K562 (cell line): Measurements from ENCODE around the gene TSC22D1. TPM values are rescaled to one million over a fixed set of nuclear protein-coding genes. Genes with fewer than 3 reads are reported as not detected.

Experiments
- ATAC-seq: fragments of 200-7000 bp; cut with Tn5 transposase; 3 replicates; pipeline ENCODE4 v1.9.1; 2020; ENCODE audit warnings: moderate library complexity
- BruUV-seq: library from RNA; stranded (reverse); fragments of 400-500 nt; replicated peaks from 2 replicates; lab custom pipeline; 2021; lab: Mats Ljungman, UMichigan
- CTCF ChIA-PET: fragments of 300-600 bp; formaldehyde crosslinking; extraction: SDS; loops from one replicate; lab custom pipeline; 2021; ENCODE audit warnings: low intra/inter-chr PET ratio; lab: Yijun Ruan, JAX
- POLR2A ChIA-PET: fragments of 300-600, 350-650 bp; sonication (Branson Sonifier 250); formaldehyde crosslinking; extraction: SDS; loops from one replicate; lab custom pipeline; 2021; ENCODE audit warnings: antibody characterized with exemption, inconsistent platforms; lab: Yijun Ruan, JAX
- DNase-seq, 4 experiments: peaks; one replicate each; pipeline versions ENCODE4 v3.0.0 to v3.0.0-alpha.2; 2011 to 2018; ENCODE audit warnings: low spot score in 3 of 4, mixed read lengths in 3 of 4; ENCODE audit errors: extremely low read depth in 1 of 4
- FAIRE-seq: peaks from 2 replicates; lab custom pipeline; 2011; peaks lifted over from hg19 to GRCh38; lab: Jason Lieb, UNC
- H2AFZ ChIP-seq: 2 replicates; pipeline ENCODE4 v1.6.0; 2011; ENCODE audit warnings: low read depth, low read length, control low read depth, inconsistent platforms
- H3K27ac ChIP-seq: fragments of 200-600 bp; 3 replicates; pipeline ENCODE4 v1.8.0; 2011; ENCODE audit warnings: low read depth, mild to moderate bottlenecking, control low read depth, inconsistent platforms, low read length, moderate library complexity, mixed read lengths; ENCODE audit errors: extremely low read depth
- H3K27me3 ChIP-seq, 2 experiments: fragments of 300-600 bp in 1 of 2; 2 replicates in 1 of 2; 3 replicates in 1 of 2; pipeline versions ENCODE4 v1.6.0 to v1.8.0; 2011; ENCODE audit warnings: inconsistent platforms in 2 of 2, low read length in 2 of 2, mild to moderate bottlenecking in 1 of 2, mixed read lengths in 1 of 2, moderate library complexity in 1 of 2; ENCODE audit not compliant: control insufficient read depth in 2 of 2, insufficient read depth in 2 of 2
- H3K36me3 ChIP-seq: fragments of 300-600 bp; 3 replicates; pipeline ENCODE4 v1.8.0; 2011; ENCODE audit warnings: mild to moderate bottlenecking, low read length, inconsistent platforms; ENCODE audit not compliant: control insufficient read depth, insufficient read depth
- H3K4me1 ChIP-seq, 2 experiments: fragments of 200-600 bp in 1 of 2; replicated peaks in 1 of 2; 2 replicates in 1 of 2; 3 replicates in 1 of 2; pipeline versions ENCODE4 v1.5.1 to v1.8.0; 2011; ENCODE audit warnings: inconsistent platforms in 2 of 2, low read length in 2 of 2, mild to moderate bottlenecking in 1 of 2, mixed read lengths in 1 of 2, moderate library complexity in 1 of 2; ENCODE audit not compliant: control insufficient read depth in 2 of 2, insufficient read depth in 2 of 2
- H3K4me2 ChIP-seq: 2 replicates; pipeline ENCODE4 v1.6.1; 2011; ENCODE audit warnings: low read length, control low read depth, inconsistent platforms, mixed read lengths; ENCODE audit not compliant: insufficient read depth
- H3K4me3 ChIP-seq: fragments of 200-600 bp; sonication (generic), shearing (Covaris generic); 2 replicates; pipeline ENCODE4 v1.5.1; 2016; ENCODE audit warnings: control low read depth, inconsistent platforms
- H3K79me2 ChIP-seq: fragments of 200-600 bp; 3 replicates; pipeline ENCODE4 v1.8.0; 2011; ENCODE audit warnings: low read length, inconsistent platforms; ENCODE audit not compliant: control insufficient read depth, insufficient read depth
- H3K9ac ChIP-seq, 2 experiments: 2 replicates each; pipeline versions ENCODE4 v1.6.0 to v1.6.1; 2011; ENCODE audit warnings: low read depth in 2 of 2, low read length in 2 of 2, control low read depth in 1 of 2, inconsistent platforms in 1 of 2, mild to moderate bottlenecking in 1 of 2, mixed read lengths in 1 of 2; ENCODE audit not compliant: insufficient read depth in 1 of 2
- H3K9me1 ChIP-seq: one replicate; pipeline ENCODE4 v1.6.0; 2011; ENCODE audit warnings: inconsistent platforms, mild to moderate bottlenecking, low read length, moderate library complexity; ENCODE audit not compliant: control insufficient read depth, insufficient read depth
- H3K9me3 ChIP-seq: replicated peaks from 2 replicates; pipeline ENCODE4 v1.5.1; 2011; ENCODE audit warnings: low read depth, low read length, inconsistent platforms; ENCODE audit not compliant: control insufficient read depth, insufficient read depth
- H4K20me1 ChIP-seq: replicated peaks from 2 replicates; pipeline ENCODE4 v1.6.1; 2011; ENCODE audit warnings: low read length, inconsistent platforms, mixed read lengths; ENCODE audit not compliant: control insufficient read depth, insufficient read depth
- CHD1 ChIP-seq: fragments of 200-600 bp; sonication (generic); IDR thresholded peaks from one replicate; pipeline ENCODE4 v1.6.1; 2012; ENCODE audit warnings: mild to moderate bottlenecking, moderate library complexity, low read length, inconsistent platforms
- DACH1 ChIP-seq: fragments of 450-650 bp; IDR thresholded peaks from 2 replicates; pipeline ENCODE4 v1.6.1; 2018; ENCODE audit not compliant: partially characterized antibody
- DIDO1 ChIP-seq: fragments of 450-650 bp; IDR thresholded peaks from 2 replicates; pipeline ENCODE4 v1.6.1; 2016; ENCODE audit warnings: low read depth, missing biosample characterization, missing genetic modification characterization
- ILK ChIP-seq: fragments of 450-650 bp; IDR thresholded peaks from 2 replicates; pipeline ENCODE4 v1.6.1; 2016; ENCODE audit warnings: missing genetic modification characterization, low read depth, mild to moderate bottlenecking, missing compliant biosample characterization, moderate library complexity, borderline replicate concordance
- KDM2B ChIP-seq: fragments of 250-450 bp; sonication (Bioruptor Pico); IDR thresholded peaks from 2 replicates; pipeline ENCODE4 v1.8.0; 2021; ENCODE audit warnings: mild to moderate bottlenecking, moderate library complexity
- MAZ ChIP-seq, 2 experiments: fragments of 450-650 bp in 1 of 2; sonication (generic) in 1 of 2; formaldehyde crosslinking; IDR thresholded peaks in 1 of 2; conservative IDR thresholded peaks in 1 of 2; 2 replicates each; pipeline versions ENCODE4 v1.4.0 to v1.5.0; 2020; ENCODE audit warnings: mild to moderate bottlenecking in 1 of 2, missing genetic modification reagents in 1 of 2
- MCM3 ChIP-seq: fragments of 450-650 bp; IDR thresholded peaks from 2 replicates; pipeline ENCODE4 v1.6.1; 2016
- POLR2B ChIP-seq: fragments of 450-650 bp; IDR thresholded peaks from 2 replicates; pipeline ENCODE4 v1.6.1; 2018; ENCODE audit warnings: low read depth; ENCODE audit not compliant: partially characterized antibody
- SRSF7 ChIP-seq: fragments of 200-400 bp; formaldehyde crosslinking; optimal IDR thresholded peaks from 2 replicates; pipeline ENCODE3; 2017; ENCODE audit warnings: mild to moderate bottlenecking, low read depth, low read length
- TGIF2 ChIP-seq: sonication (generic); formaldehyde crosslinking; IDR thresholded peaks from 2 replicates; pipeline ENCODE4 v1.8.1; 2022; ENCODE audit warnings: mild to moderate bottlenecking, missing genetic modification reagents, moderate library complexity
- ZNF146 ChIP-seq: IDR thresholded peaks from one replicate; pipeline ENCODE4 v1.6.1; 2018; ENCODE audit warnings: missing compliant biosample characterization; ENCODE audit not compliant: unreplicated experiment
- ZNF24 ChIP-seq: fragments of 450-650 bp; IDR thresholded peaks from 2 replicates; pipeline ENCODE4 v1.6.1; 2016
- ZNF282 ChIP-seq: sonication (generic); formaldehyde crosslinking; IDR thresholded peaks from 2 replicates; pipeline ENCODE4 v1.8.1; 2023; ENCODE audit warnings: missing genetic modification reagents
- WGBS: fragments of 100-300 bp; shearing (Covaris generic); methylation state at CpG from one replicate; pipeline ENCODE4 v1.1.6; 2016; ENCODE audit warnings: low coverage, mixed read lengths; ENCODE audit not compliant: insufficient coverage; ENCODE audit errors: missing lambda C conversion rate; 5-methylcytosine and 5-hydroxymethylcytosine counted together
- in situ Hi-C: fragments of 300-500 bp; cut with MboI; formaldehyde crosslinking; loops from 4 replicates; pipeline ENCODE4 v1.15.0; 2018; ENCODE audit warnings: inconsistent platforms, mixed read lengths
- intact Hi-C: fragments of 100-400 bp; cut with micrococcal nuclease; formaldehyde crosslinking; loops from 2 replicates; pipeline ENCODE4 v1.14.2; 2022
- polyA plus RNA-seq, 8 experiments: library from polyadenylated mRNA; depleted of rRNA in 4 of 8; stranded (reverse) in 5 of 8; unstranded in 3 of 8; fragments of >200 nt; fragmentation: Nextera tagmentation in 2 of 8; fragmentation: Illumina TruSeq in 1 of 8; extraction: Ambion mirVana in 2 of 8; extraction: Trizol in 1 of 8; gene quantifications; 2 replicates each; pipeline versions ENCODE4 v1.2.1 to v1.2.3, GENCODE V29; 2011 to 2014; ENCODE audit warnings: inconsistent platforms in 1 of 8, missing spikeins in 1 of 8
- total RNA-seq, 7 experiments: library from RNA; depleted of rRNA in 6 of 7; stranded (reverse); fragments of >200 nt in 6 of 7; fragmentation: Illumina TruSeq in 2 of 7; extraction: Trizol in 2 of 7; gene quantifications; 2 replicates each; pipeline versions ENCODE4 v1.2.1 to v1.2.3, GENCODE V29; 2011 to 2021; ENCODE audit warnings: low replicate concordance in 1 of 7
- TF ChIP-seq, protein P1 (sequence below): fragments of 450-650 bp; IDR thresholded peaks from 2 replicates; pipeline ENCODE4 v1.6.1; 2014; ENCODE audit warnings: low read depth, mild to moderate bottlenecking, moderate library complexity, borderline replicate concordance
- TF ChIP-seq, protein P2 (sequence below): fragments of 250-450 bp; sonication (Bioruptor Pico); IDR thresholded peaks from 2 replicates; pipeline ENCODE4 v1.4.0; 2020; ENCODE audit warnings: mild to moderate bottlenecking, moderate library complexity
- TF ChIP-seq, protein P3 (sequence below): sonication (generic); formaldehyde crosslinking; IDR thresholded peaks from 2 replicates; pipeline ENCODE4 v1.8.1; 2022; ENCODE audit warnings: missing genetic modification reagents
- TF ChIP-seq, protein P4 (sequence below): fragments of 250-450 bp; sonication (Bioruptor Pico); IDR thresholded peaks from 2 replicates; pipeline ENCODE4 v1.5.1; 2021; ENCODE audit warnings: mild to moderate bottlenecking

The TSC22D1 gene
- total and polyA plus RNA-seq, 9 of the 15 experiments (the other 6 are each of a cell fraction or from before 2014, with no cell fraction given): 2.6 to 19.8 (median 8.4) TPM

DNA sequence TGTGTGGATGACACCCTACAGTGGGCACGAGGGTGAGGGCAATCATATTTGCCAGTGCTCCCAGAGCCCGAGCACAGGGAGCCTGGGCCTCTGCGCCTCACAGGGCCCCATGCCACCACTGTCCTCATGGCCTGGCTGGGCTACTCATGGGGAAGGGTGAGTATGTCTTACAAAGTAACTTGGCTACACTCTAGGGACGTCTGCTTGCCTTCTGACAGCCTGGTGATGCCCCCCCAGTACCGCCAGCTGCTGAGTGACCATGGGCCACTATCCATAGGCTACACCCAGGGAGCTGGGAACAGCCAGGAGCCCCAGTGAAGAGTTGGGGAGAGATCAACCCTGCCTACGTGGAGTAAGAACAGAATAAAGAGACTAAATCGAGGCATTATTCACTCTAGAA is 123.7 kb downstream of the TSC22D1 start:
- no peak for ATAC-seq
- ChIA-PET POLR2A (no interaction called here), CTCF (no interaction called here)
- peaks cover 0 to 17% of the 10 kb centered on the region in 2 experiments; a peak in 2 of 5 replicates for H3K27me3 ChIP-seq
- 0 out of 2 replicates have a peak, but pooled peaks cover 2% of the 10 kb centered on the region for H3K9me3 ChIP-seq
- no peaks in the 10 kb centered on the region for H3K9me1 ChIP-seq
- intact Hi-C loops: no loop called here
- no peak overlapping the region for H3K9ac ChIP-seq
- in situ Hi-C loops: loop anchor here (25.0 kb wide), 1 partner anchor 415 kb away; no protein-coding TSS in a partner anchor
- no peaks in the 10 kb centered on the region for H4K20me1 ChIP-seq
- WGBS: 0% methylated on average over 3 of the region's 7 CpGs
- no peak overlapping the region for H2AFZ ChIP-seq
- BruUV-seq: no TSS peak
- no peak for DNase-seq
- no peaks in the 10 kb centered on the region for H3K36me3 ChIP-seq
- FAIRE-seq: no peak
- no peak overlapping the region for H3K27ac ChIP-seq
- H3K79me2 ChIP-seq: no peaks in the 10 kb centered on the region
- H3K4me1 ChIP-seq: no peaks in the 10 kb centered on the region
- no peak overlapping the region for H3K4me2 ChIP-seq
- H3K4me3 ChIP-seq: no peak overlapping the region
- TF ChIP-seq TGIF2 (CRISPR knock-in tag) (no peak), CHD1 (no peak), ZNF24 (no peak), MAZ (CRISPR knock-in tag; conservative IDR thresholded peaks at IDR 0.05 in 1 of 2, IDR thresholded peaks at IDR 0.05 in 1 of 2) (no peak), MCM3 (no peak), ILK (tag) (no peak), ZNF282 (CRISPR knock-in tag) (no peak), DIDO1 (no peak), KDM2B (no peak), SRSF7 (no peak), DACH1 (no peak), POLR2B (no peak), ZNF146 (CRISPR knock-in tag) (no peak)
- TF ChIP-seq, protein P1, sequence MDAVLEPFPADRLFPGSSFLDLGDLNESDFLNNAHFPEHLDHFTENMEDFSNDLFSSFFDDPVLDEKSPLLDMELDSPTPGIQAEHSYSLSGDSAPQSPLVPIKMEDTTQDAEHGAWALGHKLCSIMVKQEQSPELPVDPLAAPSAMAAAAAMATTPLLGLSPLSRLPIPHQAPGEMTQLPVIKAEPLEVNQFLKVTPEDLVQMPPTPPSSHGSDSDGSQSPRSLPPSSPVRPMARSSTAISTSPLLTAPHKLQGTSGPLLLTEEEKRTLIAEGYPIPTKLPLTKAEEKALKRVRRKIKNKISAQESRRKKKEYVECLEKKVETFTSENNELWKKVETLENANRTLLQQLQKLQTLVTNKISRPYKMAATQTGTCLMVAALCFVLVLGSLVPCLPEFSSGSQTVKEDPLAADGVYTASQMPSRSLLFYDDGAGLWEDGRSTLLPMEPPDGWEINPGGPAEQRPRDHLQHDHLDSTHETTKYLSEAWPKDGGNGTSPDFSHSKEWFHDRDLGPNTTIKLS: no peak
- TF ChIP-seq, protein P2, sequence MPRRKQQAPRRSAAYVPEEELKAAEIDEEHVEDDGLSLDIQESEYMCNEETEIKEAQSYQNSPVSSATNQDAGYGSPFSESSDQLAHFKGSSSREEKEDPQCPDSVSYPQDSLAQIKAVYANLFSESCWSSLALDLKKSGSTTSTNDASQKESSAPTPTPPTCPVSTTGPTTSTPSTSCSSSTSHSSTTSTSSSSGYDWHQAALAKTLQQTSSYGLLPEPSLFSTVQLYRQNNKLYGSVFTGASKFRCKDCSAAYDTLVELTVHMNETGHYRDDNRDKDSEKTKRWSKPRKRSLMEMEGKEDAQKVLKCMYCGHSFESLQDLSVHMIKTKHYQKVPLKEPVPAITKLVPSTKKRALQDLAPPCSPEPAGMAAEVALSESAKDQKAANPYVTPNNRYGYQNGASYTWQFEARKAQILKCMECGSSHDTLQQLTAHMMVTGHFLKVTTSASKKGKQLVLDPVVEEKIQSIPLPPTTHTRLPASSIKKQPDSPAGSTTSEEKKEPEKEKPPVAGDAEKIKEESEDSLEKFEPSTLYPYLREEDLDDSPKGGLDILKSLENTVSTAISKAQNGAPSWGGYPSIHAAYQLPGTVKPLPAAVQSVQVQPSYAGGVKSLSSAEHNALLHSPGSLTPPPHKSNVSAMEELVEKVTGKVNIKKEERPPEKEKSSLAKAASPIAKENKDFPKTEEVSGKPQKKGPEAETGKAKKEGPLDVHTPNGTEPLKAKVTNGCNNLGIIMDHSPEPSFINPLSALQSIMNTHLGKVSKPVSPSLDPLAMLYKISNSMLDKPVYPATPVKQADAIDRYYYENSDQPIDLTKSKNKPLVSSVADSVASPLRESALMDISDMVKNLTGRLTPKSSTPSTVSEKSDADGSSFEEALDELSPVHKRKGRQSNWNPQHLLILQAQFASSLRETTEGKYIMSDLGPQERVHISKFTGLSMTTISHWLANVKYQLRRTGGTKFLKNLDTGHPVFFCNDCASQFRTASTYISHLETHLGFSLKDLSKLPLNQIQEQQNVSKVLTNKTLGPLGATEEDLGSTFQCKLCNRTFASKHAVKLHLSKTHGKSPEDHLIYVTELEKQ (CRISPR knock-in tag): no peak
- TF ChIP-seq, protein P3, sequence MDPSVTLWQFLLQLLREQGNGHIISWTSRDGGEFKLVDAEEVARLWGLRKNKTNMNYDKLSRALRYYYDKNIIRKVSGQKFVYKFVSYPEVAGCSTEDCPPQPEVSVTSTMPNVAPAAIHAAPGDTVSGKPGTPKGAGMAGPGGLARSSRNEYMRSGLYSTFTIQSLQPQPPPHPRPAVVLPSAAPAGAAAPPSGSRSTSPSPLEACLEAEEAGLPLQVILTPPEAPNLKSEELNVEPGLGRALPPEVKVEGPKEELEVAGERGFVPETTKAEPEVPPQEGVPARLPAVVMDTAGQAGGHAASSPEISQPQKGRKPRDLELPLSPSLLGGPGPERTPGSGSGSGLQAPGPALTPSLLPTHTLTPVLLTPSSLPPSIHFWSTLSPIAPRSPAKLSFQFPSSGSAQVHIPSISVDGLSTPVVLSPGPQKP: no peak
- TF ChIP-seq, protein P4, sequence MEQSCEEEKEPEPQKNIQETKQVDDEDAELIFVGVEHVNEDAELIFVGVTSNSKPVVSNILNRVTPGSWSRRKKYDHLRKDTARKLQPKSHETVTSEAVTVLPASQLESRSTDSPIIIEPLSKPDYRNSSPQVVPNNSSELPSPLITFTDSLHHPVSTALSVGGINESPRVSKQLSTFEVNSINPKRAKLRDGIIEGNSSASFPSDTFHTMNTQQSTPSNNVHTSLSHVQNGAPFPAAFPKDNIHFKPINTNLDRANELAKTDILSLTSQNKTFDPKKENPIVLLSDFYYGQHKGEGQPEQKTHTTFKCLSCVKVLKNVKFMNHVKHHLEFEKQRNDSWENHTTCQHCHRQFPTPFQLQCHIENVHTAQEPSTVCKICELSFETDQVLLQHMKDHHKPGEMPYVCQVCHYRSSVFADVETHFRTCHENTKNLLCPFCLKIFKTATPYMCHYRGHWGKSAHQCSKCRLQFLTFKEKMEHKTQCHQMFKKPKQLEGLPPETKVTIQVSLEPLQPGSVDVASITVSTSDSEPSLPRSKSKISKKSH (CRISPR knock-in tag): no peak
